A549 (cell line): Measurements from ENCODE around the gene SLC25A26. TPM values are rescaled to one million over a fixed set of nuclear protein-coding genes. Genes with fewer than 3 reads are reported as not detected.

ENCODE experiments used
- ATAC-seq, 2 experiments: fragments of 200-7000 bp in 1 of 2; fragments of >200 bp in 1 of 2; cut with Nextera tagmentation in 1 of 2; cut with Tn5 transposase in 1 of 2; 3 replicates each; pipeline versions ENCODE4 v1.8.0 to v1.9.1; 2018 to 2020; ENCODE audit warnings: mild to moderate bottlenecking in 1 of 2, moderate library complexity in 1 of 2
- CTCF ChIA-PET: fragments of 300-600 bp; sonication (Branson Sonifier 250); formaldehyde crosslinking; extraction: SDS; loops from one replicate; lab custom pipeline; 2021; ENCODE audit warnings: antibody characterized with exemption, inconsistent platforms; lab: Yijun Ruan, JAX
- POLR2A ChIA-PET: fragments of 350-600 bp; formaldehyde crosslinking; extraction: SDS; loops from one replicate; lab custom pipeline; 2021; ENCODE audit warnings: antibody characterized with exemption, inconsistent platforms; lab: Yijun Ruan, JAX
- DNase-seq, 2 experiments: peaks; one replicate each; pipeline versions ENCODE4 v3.0.0 to v3.0.0-alpha.2; 2011 to 2016; ENCODE audit warnings: low read depth in 1 of 2, low spot score in 1 of 2
- FAIRE-seq: peaks from 2 replicates; lab custom pipeline; 2011; peaks lifted over from hg19 to GRCh38; lab: Jason Lieb, UNC
- H3K27ac ChIP-seq, 2 experiments: fragments of >200 bp; sonication (Bioruptor Twin); formaldehyde crosslinking; 3 replicates each; pipeline ENCODE4 v1.5.1; 2016 to 2017
- H3K4me1 ChIP-seq: fragments of >200 bp; sonication (Bioruptor Twin); formaldehyde crosslinking; 3 replicates; pipeline ENCODE4 v1.6.1; 2016
- H3K4me2 ChIP-seq: fragments of >200 bp; sonication (Bioruptor Twin); formaldehyde crosslinking; 3 replicates; pipeline ENCODE4 v1.6.1; 2016
- H3K4me3 ChIP-seq: fragments of >200 bp; sonication (Bioruptor Twin); formaldehyde crosslinking; 3 replicates; pipeline ENCODE4 v1.5.1; 2016
- H3K9me3 ChIP-seq: fragments of >200 bp; sonication (Bioruptor Twin); formaldehyde crosslinking; 3 replicates; pipeline ENCODE4 v1.6.1; 2016
- CBX2 ChIP-seq: fragments of 200-600 bp; sonication (generic); IDR thresholded peaks from 2 replicates; pipeline ENCODE4 v1.6.1; 2016; ENCODE audit warnings: low read depth, mild to moderate bottlenecking, borderline replicate concordance
- CTCF ChIP-seq: fragments of >200 bp; sonication (Bioruptor Twin); formaldehyde crosslinking; IDR thresholded peaks from 3 replicates; pipeline ENCODE4 v1.5.1; 2016
- ELK1 ChIP-seq: fragments of 150-350 bp; IDR thresholded peaks from 2 replicates; pipeline ENCODE4 v1.6.1; 2014; ENCODE audit warnings: low read depth, mild to moderate bottlenecking, low read length
- FOSB ChIP-seq: fragments of 250-450 bp; sonication (Bioruptor Pico); IDR thresholded peaks from 2 replicates; pipeline ENCODE4 v1.5.0; 2020; ENCODE audit warnings: mild to moderate bottlenecking, moderate library complexity
- GATA3 ChIP-seq: IDR thresholded peaks from 2 replicates; pipeline ENCODE4 v1.6.1; 2012; ENCODE audit warnings: borderline replicate concordance
- HMGXB4 ChIP-seq: fragments of 250-450 bp; sonication (Bioruptor Pico); IDR thresholded peaks from 2 replicates; pipeline ENCODE4 v1.5.0; 2021; ENCODE audit warnings: mild to moderate bottlenecking, moderate library complexity, borderline replicate concordance
- HOXA7 ChIP-seq: fragments of 250-450 bp; sonication (Bioruptor Pico); IDR thresholded peaks from 2 replicates; pipeline ENCODE4 v1.5.0; 2020; ENCODE audit warnings: mild to moderate bottlenecking, moderate library complexity
- HOXB13 ChIP-seq: fragments of 250-450 bp; sonication (Bioruptor Pico); IDR thresholded peaks from 2 replicates; pipeline ENCODE4 v1.5.0; 2020; ENCODE audit warnings: low read depth, mild to moderate bottlenecking, moderate library complexity
- JUNB ChIP-seq: fragments of >200 bp; sonication (Bioruptor Twin); formaldehyde crosslinking; IDR thresholded peaks from 2 replicates; pipeline ENCODE4 v1.6.1; 2016
- KDM1A ChIP-seq: fragments of 200-600 bp; sonication (generic); IDR thresholded peaks from 2 replicates; pipeline ENCODE4 v1.6.1; 2016; ENCODE audit warnings: low read depth, mild to moderate bottlenecking
- KDM5A ChIP-seq: fragments of 200-600 bp; sonication (generic); IDR thresholded peaks from 2 replicates; pipeline ENCODE4 v1.6.1; 2016; ENCODE audit warnings: antibody characterized with exemption, mild to moderate bottlenecking
- MAFK ChIP-seq: fragments of 450-650 bp; IDR thresholded peaks from 2 replicates; pipeline ENCODE4 v1.6.1; 2014; ENCODE audit not compliant: partially characterized antibody
- MYC ChIP-seq: IDR thresholded peaks from 2 replicates; pipeline ENCODE4 v1.6.1; 2012; ENCODE audit warnings: mild to moderate bottlenecking, inconsistent platforms, low read length, improper control_type of control experiment, borderline replicate concordance
- NFE2L2 ChIP-seq: fragments of 150-350 bp; conservative IDR thresholded peaks from 2 replicates; pipeline ENCODE4 v1.6.1; 2014; ENCODE audit warnings: low read length
- NPAS2 ChIP-seq: fragments of 250-450 bp; sonication (Bioruptor Pico); IDR thresholded peaks from 2 replicates; pipeline ENCODE4 v1.8.0; 2022; ENCODE audit warnings: mild to moderate bottlenecking, moderate library complexity, borderline replicate concordance
- NR3C1 ChIP-seq: fragments of >200 bp; sonication (Bioruptor Twin); formaldehyde crosslinking; IDR thresholded peaks from 3 replicates; pipeline ENCODE4 v1.6.1; 2017
- POLR2A ChIP-seq: IDR thresholded peaks from 2 replicates; pipeline ENCODE4 v1.6.1; 2012; ENCODE audit warnings: mild to moderate bottlenecking, low read length
- RCOR1 ChIP-seq: fragments of 150-350 bp; IDR thresholded peaks from 2 replicates; pipeline ENCODE4 v1.6.1; 2014; ENCODE audit warnings: antibody characterized with exemption, low read length, low read depth
- SMC3 ChIP-seq: fragments of >200 bp; sonication (Bioruptor Twin); formaldehyde crosslinking; IDR thresholded peaks from 3 replicates; pipeline ENCODE4 v1.6.1; 2018; ENCODE audit warnings: inconsistent platforms
- TFCP2L1 ChIP-seq: fragments of 250-450 bp; sonication (Bioruptor Pico); IDR thresholded peaks from 2 replicates; pipeline ENCODE4 v1.5.0; 2021; ENCODE audit warnings: mild to moderate bottlenecking
- TP53 ChIP-seq: fragments of 250-450 bp; sonication (Bioruptor Pico); IDR thresholded peaks from 2 replicates; pipeline ENCODE4 v1.5.0; 2021; ENCODE audit warnings: mild to moderate bottlenecking, moderate library complexity
- USF2 ChIP-seq: fragments of 450-650 bp; IDR thresholded peaks from 2 replicates; pipeline ENCODE4 v1.6.1; 2014; ENCODE audit warnings: antibody characterized with exemption
- ZFP36 ChIP-seq: fragments of 450-650 bp; IDR thresholded peaks from 2 replicates; pipeline ENCODE4 v1.6.1; 2014; ENCODE audit warnings: borderline replicate concordance; ENCODE audit not compliant: partially characterized antibody
- WGBS: methylation state at CpG from one replicate; pipeline ENCODE4 v1.1.6; 2017; ENCODE audit errors: missing lambda C conversion rate; 5-methylcytosine and 5-hydroxymethylcytosine counted together
- polyA plus RNA-seq, 4 experiments: library from polyadenylated mRNA; depleted of rRNA in 3 of 4; stranded (reverse); fragments of >200 nt; fragmentation: RNase III in 1 of 4; extraction: RNeasy Plus Mini Kit Qiagen cat#74134 plus additional on column Dnase treatment in 1 of 4; gene quantifications; 2 replicates in 3 of 4; 3 replicates in 1 of 4; pipeline ENCODE4 v1.2.3, GENCODE V29; 2011 to 2017

SLC25A26 gene
- polyA plus RNA-seq, 2 of the 4 experiments (the other 2 are of a cell fraction) = 13.0 to 30.5 TPM

- no peak for DNase-seq
- no peak for ATAC-seq
- no peaks in the 10 kb centered on the region for H3K9me3 ChIP-seq
- H3K4me2 ChIP-seq = no peak overlapping the region
- CTCF ChIA-PET = interaction anchor here (1.6 kb wide), 1 partner anchor 102 kb away, joined by 4 read pairs; no protein-coding TSS in a partner anchor
- POLR2A ChIA-PET = no interaction called here
- no peak for FAIRE-seq
- no peaks in the 10 kb centered on the region for H3K4me1 ChIP-seq
- WGBS = 44% methylated on average over 1 of the region's 1 CpG
- H3K4me3 ChIP-seq = no peak overlapping the region
- no peak overlapping the region for H3K27ac ChIP-seq
- TF ChIP-seq HOXB13 = no peak
- no peak for TF ChIP-seq ELK1
- TF ChIP-seq SMC3 = no peak
- TF ChIP-seq HOXA7 = no peak
- no peak for TF ChIP-seq KDM5A
- TF ChIP-seq RCOR1 = no peak
These were observed 135.2 kb downstream of the SLC25A26 start for GRCh38 chr3:66355997-66356396.

- TF ChIP-seq NPAS2 (CRISPR knock-in tag) = no peak
- TF ChIP-seq HMGXB4 (CRISPR knock-in tag) = no peak
- no peak for TF ChIP-seq POLR2A
- no peak for TF ChIP-seq MYC
- TF ChIP-seq GATA3 = no peak
- no peak for TF ChIP-seq CBX2
- TF ChIP-seq TFCP2L1 (CRISPR knock-in tag) = no peak
- TF ChIP-seq ZFP36 = no peak
- no peak for TF ChIP-seq USF2
- no peak for TF ChIP-seq FOSB (CRISPR knock-in tag)
- TF ChIP-seq CTCF = no peak
- no peak for TF ChIP-seq NR3C1
- TF ChIP-seq TP53 (CRISPR knock-in tag) = no peak
- no peak for TF ChIP-seq NFE2L2
- no peak for TF ChIP-seq MAFK
- TF ChIP-seq KDM5A = no peak
- TF ChIP-seq KDM1A = no peak
- TF ChIP-seq JUNB = no peak
- H3K4me1 ChIP-seq = no peaks in the 10 kb centered on the region
- FAIRE-seq = no peak
- 95% methylated on average over 5 of the region's 5 CpGs for WGBS
- H3K27ac ChIP-seq = no peak overlapping the region
- no peak overlapping the region for H3K4me3 ChIP-seq
- no peak overlapping the region for H3K4me2 ChIP-seq
- ChIA-PET POLR2A (no interaction called here), CTCF (no interaction called here)
- ATAC-seq = no peak
- DNase-seq = no peak
- H3K9me3 ChIP-seq = no peaks in the 10 kb centered on the region
These were observed 140.6 kb downstream of the SLC25A26 start for GRCh38 chr3:66361356-66361755.
